Measurements from ENCODE around the gene SNORC.
"Not testable (repeated sequence)": the region's sequence is repeated elsewhere in the genome, so short reads cannot be mapped to it uniquely, and the experiment has no call there.

- not testable (repeated sequence) for TF ChIP-seq ZNF70 (CRISPR knock-in tag; IDR thresholded peaks at IDR 0.05); ARNTL (CRISPR knock-in tag; IDR thresholded peaks at IDR 0.05; ENCODE audit: borderline replicate concordance, low read depth); ISL1 (CRISPR knock-in tag; IDR thresholded peaks at IDR 0.05); POU6F1 (CRISPR knock-in tag; IDR thresholded peaks at IDR 0.05; ENCODE audit: borderline replicate concordance, low read depth); ZC3H10 (CRISPR knock-in tag; IDR thresholded peaks at IDR 0.05); TCF4 (CRISPR knock-in tag; IDR thresholded peaks at IDR 0.05; ENCODE audit: borderline replicate concordance); BACH2 (CRISPR knock-in tag; IDR thresholded peaks at IDR 0.05; ENCODE audit: borderline replicate concordance); CSDC2 (CRISPR knock-in tag; IDR thresholded peaks at IDR 0.05); OSR1 (CRISPR knock-in tag; IDR thresholded peaks at IDR 0.05); RARB (CRISPR knock-in tag; IDR thresholded peaks at IDR 0.05)
- TF ChIP-seq, protein P1, sequence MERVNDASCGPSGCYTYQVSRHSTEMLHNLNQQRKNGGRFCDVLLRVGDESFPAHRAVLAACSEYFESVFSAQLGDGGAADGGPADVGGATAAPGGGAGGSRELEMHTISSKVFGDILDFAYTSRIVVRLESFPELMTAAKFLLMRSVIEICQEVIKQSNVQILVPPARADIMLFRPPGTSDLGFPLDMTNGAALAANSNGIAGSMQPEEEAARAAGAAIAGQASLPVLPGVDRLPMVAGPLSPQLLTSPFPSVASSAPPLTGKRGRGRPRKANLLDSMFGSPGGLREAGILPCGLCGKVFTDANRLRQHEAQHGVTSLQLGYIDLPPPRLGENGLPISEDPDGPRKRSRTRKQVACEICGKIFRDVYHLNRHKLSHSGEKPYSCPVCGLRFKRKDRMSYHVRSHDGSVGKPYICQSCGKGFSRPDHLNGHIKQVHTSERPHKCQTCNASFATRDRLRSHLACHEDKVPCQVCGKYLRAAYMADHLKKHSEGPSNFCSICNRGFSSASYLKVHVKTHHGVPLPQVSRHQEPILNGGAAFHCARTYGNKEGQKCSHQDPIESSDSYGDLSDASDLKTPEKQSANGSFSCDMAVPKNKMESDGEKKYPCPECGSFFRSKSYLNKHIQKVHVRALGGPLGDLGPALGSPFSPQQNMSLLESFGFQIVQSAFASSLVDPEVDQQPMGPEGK (CRISPR knock-in tag; IDR thresholded peaks at IDR 0.05; ENCODE audit: borderline replicate concordance) = not testable (repeated sequence)
- TF ChIP-seq, protein P2, sequence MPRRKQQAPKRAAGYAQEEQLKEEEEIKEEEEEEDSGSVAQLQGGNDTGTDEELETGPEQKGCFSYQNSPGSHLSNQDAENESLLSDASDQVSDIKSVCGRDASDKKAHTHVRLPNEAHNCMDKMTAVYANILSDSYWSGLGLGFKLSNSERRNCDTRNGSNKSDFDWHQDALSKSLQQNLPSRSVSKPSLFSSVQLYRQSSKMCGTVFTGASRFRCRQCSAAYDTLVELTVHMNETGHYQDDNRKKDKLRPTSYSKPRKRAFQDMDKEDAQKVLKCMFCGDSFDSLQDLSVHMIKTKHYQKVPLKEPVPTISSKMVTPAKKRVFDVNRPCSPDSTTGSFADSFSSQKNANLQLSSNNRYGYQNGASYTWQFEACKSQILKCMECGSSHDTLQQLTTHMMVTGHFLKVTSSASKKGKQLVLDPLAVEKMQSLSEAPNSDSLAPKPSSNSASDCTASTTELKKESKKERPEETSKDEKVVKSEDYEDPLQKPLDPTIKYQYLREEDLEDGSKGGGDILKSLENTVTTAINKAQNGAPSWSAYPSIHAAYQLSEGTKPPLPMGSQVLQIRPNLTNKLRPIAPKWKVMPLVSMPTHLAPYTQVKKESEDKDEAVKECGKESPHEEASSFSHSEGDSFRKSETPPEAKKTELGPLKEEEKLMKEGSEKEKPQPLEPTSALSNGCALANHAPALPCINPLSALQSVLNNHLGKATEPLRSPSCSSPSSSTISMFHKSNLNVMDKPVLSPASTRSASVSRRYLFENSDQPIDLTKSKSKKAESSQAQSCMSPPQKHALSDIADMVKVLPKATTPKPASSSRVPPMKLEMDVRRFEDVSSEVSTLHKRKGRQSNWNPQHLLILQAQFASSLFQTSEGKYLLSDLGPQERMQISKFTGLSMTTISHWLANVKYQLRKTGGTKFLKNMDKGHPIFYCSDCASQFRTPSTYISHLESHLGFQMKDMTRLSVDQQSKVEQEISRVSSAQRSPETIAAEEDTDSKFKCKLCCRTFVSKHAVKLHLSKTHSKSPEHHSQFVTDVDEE (CRISPR knock-in tag; IDR thresholded peaks at IDR 0.05) = not testable (repeated sequence)
- TF ChIP-seq, protein P3, sequence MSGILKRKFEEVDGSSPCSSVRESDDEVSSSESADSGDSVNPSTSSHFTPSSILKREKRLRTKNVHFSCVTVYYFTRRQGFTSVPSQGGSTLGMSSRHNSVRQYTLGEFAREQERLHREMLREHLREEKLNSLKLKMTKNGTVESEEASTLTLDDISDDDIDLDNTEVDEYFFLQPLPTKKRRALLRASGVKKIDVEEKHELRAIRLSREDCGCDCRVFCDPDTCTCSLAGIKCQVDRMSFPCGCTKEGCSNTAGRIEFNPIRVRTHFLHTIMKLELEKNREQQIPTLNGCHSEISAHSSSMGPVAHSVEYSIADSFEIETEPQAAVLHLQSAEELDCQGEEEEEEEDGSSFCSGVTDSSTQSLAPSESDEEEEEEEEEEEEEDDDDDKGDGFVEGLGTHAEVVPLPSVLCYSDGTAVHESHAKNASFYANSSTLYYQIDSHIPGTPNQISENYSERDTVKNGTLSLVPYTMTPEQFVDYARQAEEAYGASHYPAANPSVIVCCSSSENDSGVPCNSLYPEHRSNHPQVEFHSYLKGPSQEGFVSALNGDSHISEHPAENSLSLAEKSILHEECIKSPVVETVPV (CRISPR knock-in tag; IDR thresholded peaks at IDR 0.05) = not testable (repeated sequence)
These were observed 37.6 kb downstream of the SNORC start for GRCh38 chr2:232907718-232908085.
